NCI-H748 (cell line): ENCODE measurements around the gene ADAMTS20.

Source experiments
- DNase-seq: peaks from one replicate; lab custom pipeline; 2025; ENCODE audit not compliant: unreplicated experiment; lab: John Stamatoyannopoulos, UW

ADAMTS20 gene

DNA sequence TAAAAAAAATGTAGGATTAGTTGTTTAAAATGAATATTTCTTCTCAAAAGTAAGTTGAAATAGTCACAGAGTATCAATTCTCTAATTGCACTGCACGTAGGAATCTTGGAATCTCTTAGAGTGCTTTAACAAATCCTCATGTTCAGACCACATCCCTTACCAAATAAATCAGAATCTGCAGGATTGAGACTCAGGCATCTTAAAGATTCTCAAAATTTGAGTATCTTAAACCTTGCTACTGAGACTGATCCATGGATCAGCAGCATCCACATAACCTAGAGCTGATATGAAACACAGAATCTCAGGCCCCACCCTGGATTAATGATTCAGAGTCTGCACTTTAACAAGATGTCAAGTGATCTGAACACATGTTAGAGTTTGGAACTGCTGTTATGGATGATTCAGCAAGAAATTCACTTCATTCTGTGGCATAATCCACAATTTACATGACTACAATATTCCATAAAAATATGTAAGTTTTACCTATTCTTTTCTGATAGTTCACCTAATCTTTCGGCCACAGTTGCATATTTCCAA is 58.7 kb downstream of the ADAMTS20 start:
- no peak for DNase-seq

DNA sequence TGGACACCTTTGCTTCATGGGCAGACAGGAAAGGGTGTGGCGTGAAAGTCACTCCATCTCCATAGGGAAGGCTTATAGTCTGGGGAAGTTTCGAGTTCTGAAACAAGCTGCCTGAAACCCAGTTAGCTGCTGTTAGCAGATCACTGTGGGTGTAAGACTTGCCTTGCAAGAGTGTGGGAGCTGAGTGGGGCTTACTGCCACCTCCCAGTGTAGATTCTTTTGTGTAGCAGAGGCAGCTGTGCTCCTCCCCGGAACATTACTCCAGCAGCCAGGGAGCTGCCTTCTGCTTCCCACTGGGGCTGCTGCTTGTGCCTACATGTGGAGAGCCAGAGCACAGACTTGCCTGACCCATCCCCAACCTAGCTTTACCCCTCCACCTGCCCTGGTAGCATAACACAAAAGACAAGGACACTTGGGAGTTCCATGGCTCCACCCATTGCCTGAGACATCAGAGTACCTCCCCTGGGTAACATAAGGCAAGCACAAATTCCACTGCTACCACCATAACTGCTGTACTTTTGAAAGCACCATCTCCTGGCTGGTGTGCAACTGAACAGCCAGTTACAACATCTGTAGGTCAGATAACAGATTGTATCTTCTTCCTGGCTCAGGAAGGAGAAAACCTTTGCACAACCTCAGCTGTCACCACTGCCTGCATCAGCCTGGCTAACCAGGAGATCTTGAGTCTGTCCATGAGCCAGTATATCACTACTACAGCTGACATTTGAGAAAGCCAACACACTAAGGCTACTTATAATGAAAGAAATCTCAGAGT is 69.5 kb downstream of the ADAMTS20 start:
- peak; percentile 52 for DNase-seq

GRCh38 chr12:43480591-43480990 is 71.4 kb downstream of the ADAMTS20 start:
- no peak for DNase-seq

- DNase-seq = no peak
Measured at GRCh38 chr12:43462741-43463140, 89.3 kb downstream of the ADAMTS20 start.

DNA sequence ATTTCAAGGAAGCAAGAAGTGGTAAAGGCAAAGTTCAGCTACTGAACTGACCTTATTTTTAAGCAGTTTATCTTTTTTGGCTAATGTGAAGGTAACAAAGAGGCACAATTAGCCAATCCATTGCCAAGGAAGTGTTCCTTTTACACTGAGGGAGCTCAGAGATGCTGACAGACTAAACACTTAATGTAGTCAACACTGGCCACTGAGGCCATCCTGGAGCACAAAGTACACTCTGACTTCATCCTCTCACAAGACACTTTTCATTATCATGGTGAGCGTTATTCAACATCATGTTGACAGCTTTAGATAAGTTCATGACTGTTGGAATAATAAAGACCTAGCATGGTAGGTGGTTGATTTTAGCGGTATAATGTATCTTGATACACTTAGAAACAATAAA is 89.9 kb downstream of the ADAMTS20 start:
- DNase-seq = no peak

GRCh38 chr12:43459285-43459684 is 92.7 kb downstream of the ADAMTS20 start:
- DNase-seq = no peak

GRCh38 chr12:43453761-43454160 is 98.2 kb downstream of the ADAMTS20 start:
- no peak for DNase-seq

- DNase-seq = peak; percentile 64
Measured at GRCh38 chr12:43444940-43445564, 107.0 kb downstream of the ADAMTS20 start.

- peak; percentile 6 for DNase-seq
Measured at GRCh38 chr12:43436597-43436996, 115.4 kb downstream of the ADAMTS20 start.

DNA sequence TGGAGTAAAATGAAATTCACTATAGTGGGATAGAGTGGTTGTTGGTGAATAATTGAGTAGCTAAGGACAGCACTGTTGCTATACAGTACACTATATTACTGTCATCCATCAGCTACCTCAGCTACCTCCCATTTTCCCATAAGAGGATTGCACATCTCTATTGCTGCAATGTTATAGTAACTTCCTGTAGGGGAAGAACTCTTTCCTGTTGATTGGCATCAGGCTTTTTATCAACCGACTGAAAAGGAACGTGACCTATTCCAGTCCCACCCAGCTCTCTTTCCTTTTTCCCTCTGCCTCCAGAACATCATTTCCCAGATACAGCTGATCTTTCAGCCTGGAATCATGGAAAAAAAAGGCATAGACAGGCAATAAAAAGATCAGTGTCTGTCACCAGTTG is 117.4 kb downstream of the ADAMTS20 start:
- no peak for DNase-seq

GRCh38 chr12:43428088-43428600 is 123.9 kb downstream of the ADAMTS20 start:
- DNase-seq = no peak

- peak; percentile 7 for DNase-seq
Measured at GRCh38 chr12:43425361-43425760, 126.6 kb downstream of the ADAMTS20 start.

DNA sequence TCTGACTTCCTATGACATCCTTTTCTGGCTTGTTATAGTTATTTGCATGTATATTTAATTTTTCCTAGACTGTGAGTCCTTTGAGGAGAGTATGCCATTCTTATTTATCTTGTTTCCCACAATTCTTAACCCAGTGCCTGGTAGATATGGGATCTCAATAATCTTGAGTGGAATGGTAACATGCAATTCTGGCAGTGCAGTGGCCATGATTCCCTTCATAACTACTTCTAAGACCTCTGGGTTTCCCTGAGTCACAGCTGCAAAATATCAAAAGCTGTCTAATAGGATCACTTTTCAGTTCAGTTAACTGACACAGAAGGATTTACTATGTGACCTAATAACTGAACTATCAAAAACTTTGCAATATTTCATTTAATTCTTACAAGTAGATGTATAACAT is 135.0 kb downstream of the ADAMTS20 start:
- DNase-seq = no peak

- no peak for DNase-seq
Measured at GRCh38 chr12:43407816-43408645, 144.0 kb downstream of the ADAMTS20 start.

DNA sequence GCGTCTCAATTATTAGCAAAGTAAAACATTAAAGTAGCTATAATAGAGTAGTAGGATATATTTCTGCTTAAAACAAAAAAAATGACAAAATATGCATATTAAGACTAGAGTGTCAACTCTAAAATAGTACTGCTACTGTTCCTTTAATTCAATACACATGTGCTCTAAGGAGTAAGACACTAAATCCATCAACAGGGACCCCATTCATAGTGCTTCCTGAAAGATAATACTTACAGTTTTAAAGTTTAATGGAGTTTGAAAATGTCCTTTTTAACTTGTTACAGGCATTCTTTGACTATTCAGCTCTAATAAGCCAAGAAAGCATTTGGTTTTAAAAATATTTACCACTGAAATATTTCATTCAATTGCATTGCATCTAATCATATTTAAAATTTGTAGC is 145.2 kb downstream of the ADAMTS20 start:
- DNase-seq = no peak

DNA sequence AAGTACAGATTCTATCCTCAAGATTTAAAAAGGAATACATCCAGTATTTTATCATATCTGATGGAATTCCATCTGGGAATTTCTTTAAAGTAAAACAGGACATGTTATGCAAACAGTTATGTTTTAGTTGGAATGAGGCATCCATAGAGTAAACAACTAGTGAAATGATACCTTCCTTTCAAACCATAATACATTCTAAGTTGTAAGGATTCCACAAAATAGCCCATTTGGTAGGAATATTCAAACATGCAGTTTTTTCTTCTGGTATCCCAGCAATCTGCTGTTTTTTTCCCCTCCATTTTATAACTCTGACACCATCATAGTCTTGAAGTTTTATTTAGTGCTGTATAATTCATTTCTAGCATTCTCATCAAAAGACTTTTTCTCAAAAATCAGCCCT is 149.6 kb downstream of the ADAMTS20 start:
- DNase-seq = no peak

DNA sequence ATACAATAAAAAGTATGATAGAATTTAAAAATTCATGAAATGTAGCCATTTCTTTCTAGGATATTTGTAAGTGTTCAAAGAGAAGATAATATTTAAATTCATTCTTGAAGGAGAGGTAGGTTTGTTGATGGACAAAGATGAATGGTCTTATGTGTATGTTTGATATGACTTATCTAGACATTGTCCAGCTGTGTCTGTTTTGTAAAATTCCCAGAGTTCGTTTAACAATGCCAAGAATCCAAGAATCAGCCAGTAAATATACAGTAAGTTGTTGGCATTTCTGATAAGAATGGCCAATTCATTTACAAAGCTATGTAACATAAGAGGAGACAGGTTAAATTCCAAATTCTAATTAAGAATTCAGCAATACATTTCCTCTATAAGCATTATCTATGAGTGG is 150.9 kb downstream of the ADAMTS20 start:
- DNase-seq = no peak

DNA sequence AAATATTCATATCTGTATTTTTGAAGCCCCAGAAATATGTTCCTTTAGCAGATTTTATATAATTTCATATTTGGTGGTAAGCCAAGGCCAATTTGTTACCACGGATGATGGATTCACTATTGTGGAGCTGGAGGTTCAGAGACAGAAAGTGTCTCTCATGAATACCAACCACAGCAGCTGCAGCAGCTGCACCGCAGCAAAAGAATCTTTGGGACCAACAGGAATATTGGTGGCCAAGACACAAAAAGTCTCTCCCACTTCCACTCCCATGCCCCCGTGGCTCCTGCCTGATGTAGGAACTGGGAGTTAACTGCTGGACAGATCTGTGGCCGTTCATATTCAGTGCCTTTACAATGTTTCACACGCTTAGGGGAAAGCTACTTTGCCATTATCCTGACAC is 155.3 kb downstream of the ADAMTS20 start:
- no peak for DNase-seq

DNA sequence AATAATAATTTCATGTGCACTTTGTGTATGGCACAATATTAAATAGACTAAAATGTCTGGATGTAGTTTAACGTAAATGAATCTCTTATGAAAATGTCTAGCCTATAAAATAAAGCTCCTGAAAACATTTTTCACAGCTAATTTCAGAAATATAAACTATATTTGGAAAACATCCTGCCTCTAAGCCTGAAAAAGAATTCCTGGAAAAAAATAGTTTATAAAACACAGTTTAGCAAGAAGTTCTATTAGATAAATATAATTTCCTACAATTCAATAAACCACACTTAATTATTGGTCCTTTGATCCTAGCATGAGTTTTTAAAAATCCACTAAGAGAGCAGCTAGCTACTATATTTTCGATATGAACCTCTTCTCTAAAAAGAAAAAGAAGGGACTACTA is 159.9 kb downstream of the ADAMTS20 start:
- no peak for DNase-seq

- DNase-seq = no peak
Measured at GRCh38 chr12:43381879-43382278, 170.1 kb downstream of the ADAMTS20 start.

GRCh38 chr12:43378448-43378847 is 173.6 kb downstream of the ADAMTS20 start:
- DNase-seq = no peak
